ENCODE data around the gene TLX2. TPM values are rescaled to one million over a fixed set of nuclear protein-coding genes. Genes with fewer than 3 reads are reported as not detected.

Gene TLX2
- total and polyA plus RNA-seq, 2 of the 13 experiments (the other 11 are each of a cell fraction or from before 2014, with no cell fraction given) = 0.05 to 0.20 TPM

DNA sequence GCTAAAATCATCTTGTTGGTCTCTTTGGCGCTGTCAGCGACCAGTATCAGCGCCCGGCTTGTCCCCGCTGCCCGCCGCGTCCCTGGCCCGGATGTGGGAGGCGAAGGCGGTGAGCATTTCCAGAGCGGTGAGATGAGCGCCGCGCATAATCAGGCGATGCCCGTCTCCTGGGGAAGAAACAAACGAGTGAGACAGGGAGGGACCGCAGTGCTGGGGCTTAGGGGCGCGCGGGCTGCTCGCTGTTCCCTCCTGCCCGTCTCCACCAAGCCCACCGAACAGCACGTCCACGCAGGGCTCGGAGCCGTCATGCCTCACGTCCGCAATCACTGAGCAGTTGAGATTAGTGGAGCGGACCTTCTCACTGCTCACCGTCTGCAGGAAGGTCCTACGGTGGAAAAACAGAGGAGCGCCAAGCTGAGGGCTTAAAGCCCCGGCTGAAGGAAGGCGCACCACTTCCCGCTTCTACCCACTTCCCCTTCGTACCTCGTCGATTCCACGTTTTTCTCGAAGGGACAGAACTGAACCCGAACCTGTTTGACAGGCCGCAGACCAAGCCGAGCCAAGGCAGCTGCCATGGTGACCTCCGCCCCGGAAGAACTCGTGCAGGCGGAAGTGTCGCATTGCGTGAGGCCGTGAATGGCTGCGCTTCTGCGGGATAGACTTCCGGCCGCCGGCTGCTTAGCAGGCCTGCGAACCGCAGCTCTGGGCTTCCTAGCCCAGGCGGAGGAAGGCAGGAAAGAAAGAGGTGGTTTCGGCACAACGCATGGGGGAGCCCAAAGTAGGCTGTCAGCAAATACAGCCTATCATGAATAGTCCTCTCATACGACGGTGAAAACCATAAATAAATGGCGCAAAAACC is 41.9 kb upstream of the TLX2 start, which contains the start of gene MRPL53 (continued):
- TF ChIP-seq, protein P1, sequence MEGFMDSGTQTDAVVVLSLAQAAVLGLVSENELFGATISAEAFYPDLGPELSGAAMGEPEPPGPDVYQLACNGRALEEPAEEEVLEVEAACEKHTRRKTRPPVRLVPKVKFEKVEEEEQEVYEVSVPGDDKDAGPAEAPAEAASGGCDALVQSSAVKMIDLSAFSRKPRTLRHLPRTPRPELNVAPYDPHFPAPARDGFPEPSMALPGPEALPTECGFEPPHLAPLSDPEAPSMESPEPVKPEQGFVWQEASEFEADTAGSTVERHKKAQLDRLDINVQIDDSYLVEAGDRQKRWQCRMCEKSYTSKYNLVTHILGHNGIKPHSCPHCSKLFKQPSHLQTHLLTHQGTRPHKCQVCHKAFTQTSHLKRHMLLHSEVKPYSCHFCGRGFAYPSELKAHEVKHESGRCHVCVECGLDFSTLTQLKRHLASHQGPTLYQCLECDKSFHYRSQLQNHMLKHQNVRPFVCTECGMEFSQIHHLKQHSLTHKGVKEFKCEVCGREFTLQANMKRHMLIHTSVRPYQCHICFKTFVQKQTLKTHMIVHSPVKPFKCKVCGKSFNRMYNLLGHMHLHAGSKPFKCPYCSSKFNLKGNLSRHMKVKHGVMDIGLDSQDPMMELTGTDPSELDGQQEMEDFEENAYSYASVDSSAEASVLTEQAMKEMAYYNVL (CRISPR knock-in tag; IDR thresholded peaks at IDR 0.05; ENCODE audit: borderline replicate concordance) = peak; percentile 89
- TF ChIP-seq ZNF350 (CRISPR knock-in tag; IDR thresholded peaks at IDR 0.05; ENCODE audit: borderline replicate concordance, low read depth) (peak; percentile 99), ZNF737 (CRISPR knock-in tag; IDR thresholded peaks at IDR 0.05; ENCODE audit: borderline replicate concordance) (peak; percentile 95), RXRB (CRISPR knock-in tag; IDR thresholded peaks at IDR 0.05; ENCODE audit: borderline replicate concordance) (peak; percentile 80), TMF1 (CRISPR knock-in tag; IDR thresholded peaks at IDR 0.05; ENCODE audit: low read depth) (peak; percentile 97), GPN1 (CRISPR knock-in tag; IDR thresholded peaks at IDR 0.05; ENCODE audit: borderline replicate concordance) (no peak; the same call in 1 of the 2 replicates), FOXJ3 (CRISPR knock-in tag; IDR thresholded peaks at IDR 0.05; ENCODE audit: borderline replicate concordance) (peak; percentile 66; the same call in 1 of the 2 replicates), ZNF792 (CRISPR knock-in tag; IDR thresholded peaks at IDR 0.05) (peak; percentile 64; the same call in 1 of the 2 replicates), POLR2A (IDR thresholded peaks at IDR 0.05; ENCODE audit: insufficient read depth in 1 of 2, low read depth in 2 of 2, low read length in 2 of 2) (peak; percentile 94 to 97), MED1 (CRISPR knock-in tag; IDR thresholded peaks at IDR 0.05) (peak; percentile 88), ZFP36L1 (CRISPR knock-in tag; IDR thresholded peaks at IDR 0.05) (peak; percentile 91), TCF7L2 (IDR thresholded peaks at IDR 0.05; ENCODE audit: low read depth, low read length) (no peak), ZBTB20 (CRISPR knock-in tag; IDR thresholded peaks at IDR 0.05; ENCODE audit: borderline replicate concordance, low read depth) (peak; percentile 79; the same call in 1 of the 2 replicates), ELF1 (CRISPR knock-in tag; IDR thresholded peaks at IDR 0.05) (peak; percentile 97), RARA (CRISPR knock-in tag; IDR thresholded peaks at IDR 0.05) (peak; percentile 47)
- TF ChIP-seq, protein P2, sequence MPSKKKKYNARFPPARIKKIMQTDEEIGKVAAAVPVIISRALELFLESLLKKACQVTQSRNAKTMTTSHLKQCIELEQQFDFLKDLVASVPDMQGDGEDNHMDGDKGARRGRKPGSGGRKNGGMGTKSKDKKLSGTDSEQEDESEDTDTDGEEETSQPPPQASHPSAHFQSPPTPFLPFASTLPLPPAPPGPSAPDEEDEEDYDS (CRISPR knock-in tag; IDR thresholded peaks at IDR 0.05) = peak; percentile 69
- TF ChIP-seq, protein P3, sequence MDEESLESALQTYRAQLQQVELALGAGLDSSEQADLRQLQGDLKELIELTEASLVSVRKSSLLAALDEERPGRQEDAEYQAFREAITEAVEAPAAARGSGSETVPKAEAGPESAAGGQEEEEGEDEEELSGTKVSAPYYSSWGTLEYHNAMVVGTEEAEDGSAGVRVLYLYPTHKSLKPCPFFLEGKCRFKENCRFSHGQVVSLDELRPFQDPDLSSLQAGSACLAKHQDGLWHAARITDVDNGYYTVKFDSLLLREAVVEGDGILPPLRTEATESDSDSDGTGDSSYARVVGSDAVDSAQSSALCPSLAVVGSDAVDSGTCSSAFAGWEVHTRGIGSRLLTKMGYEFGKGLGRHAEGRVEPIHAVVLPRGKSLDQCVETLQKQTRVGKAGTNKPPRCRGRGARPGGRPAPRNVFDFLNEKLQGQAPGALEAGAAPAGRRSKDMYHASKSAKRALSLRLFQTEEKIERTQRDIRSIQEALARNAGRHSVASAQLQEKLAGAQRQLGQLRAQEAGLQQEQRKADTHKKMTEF (CRISPR knock-in tag; IDR thresholded peaks at IDR 0.05) = peak; percentile 95
- TF ChIP-seq, protein P4, sequence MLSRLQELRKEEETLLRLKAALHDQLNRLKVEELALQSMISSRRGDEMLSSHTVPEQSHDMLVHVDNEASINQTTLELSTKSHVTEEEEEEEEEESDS (CRISPR knock-in tag; IDR thresholded peaks at IDR 0.05; ENCODE audit: borderline replicate concordance) = no peak
- TF ChIP-seq, protein P5, sequence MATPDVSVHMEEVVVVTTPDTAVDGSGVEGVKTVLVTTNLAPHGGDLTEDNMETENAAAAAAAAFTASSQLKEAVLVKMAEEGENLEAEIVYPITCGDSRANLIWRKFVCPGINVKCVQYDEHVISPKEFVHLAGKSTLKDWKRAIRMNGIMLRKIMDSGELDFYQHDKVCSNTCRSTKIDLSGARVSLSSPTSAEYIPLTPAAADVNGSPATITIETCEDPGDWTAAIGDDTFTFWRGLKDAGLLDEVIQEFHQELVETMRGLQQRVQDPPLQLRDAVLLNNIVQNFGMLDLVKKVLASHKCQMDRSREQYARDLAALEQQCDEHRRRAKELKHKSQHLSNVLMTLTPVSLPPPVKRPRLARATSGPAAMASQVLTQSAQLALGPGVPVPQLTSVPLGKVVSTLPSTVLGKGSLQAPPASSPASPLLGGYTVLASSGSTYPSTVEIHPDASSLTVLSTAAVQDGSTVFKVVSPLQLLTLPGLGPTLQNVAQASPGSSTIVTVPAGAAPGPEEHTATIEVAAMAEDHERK (CRISPR knock-in tag; IDR thresholded peaks at IDR 0.05; ENCODE audit: low read depth) = peak; percentile 69

Data from HepG2 (cell line).